Glutamatergic neuron (in vitro differentiated cells): ENCODE data around the gene ANK3. TPM values are rescaled to one million over a fixed set of nuclear protein-coding genes. Genes with fewer than 3 reads are reported as not detected.
"Not testable (repeated sequence)": the region's sequence is repeated elsewhere in the genome, so short reads cannot be mapped to it uniquely, and the experiment has no call there.

Experiments used
- DNase-seq: peaks from one replicate; pipeline ENCODE4 v3.0.0; 2022
- H3K27ac Mint-ChIP-seq: one replicate; pipeline ENCODE4 v1.8.0; 2020; ENCODE audit warnings: mild to moderate bottlenecking, mixed read lengths, inconsistent platforms; ENCODE audit not compliant: unreplicated experiment
- H3K27me3 Mint-ChIP-seq: one replicate; pipeline ENCODE4 v1.8.0; 2020; ENCODE audit warnings: mild to moderate bottlenecking, moderate library complexity, mixed read lengths, inconsistent platforms; ENCODE audit not compliant: unreplicated experiment
- H3K36me3 Mint-ChIP-seq: one replicate; pipeline ENCODE4 v1.8.0; 2020; ENCODE audit warnings: mild to moderate bottlenecking, mixed read lengths, inconsistent platforms; ENCODE audit not compliant: unreplicated experiment
- H3K4me1 Mint-ChIP-seq: one replicate; pipeline ENCODE4 v1.8.0; 2020; ENCODE audit warnings: mild to moderate bottlenecking, low read depth, mixed read lengths, inconsistent platforms; ENCODE audit not compliant: unreplicated experiment
- H3K4me3 Mint-ChIP-seq: one replicate; pipeline ENCODE4 v1.8.0; 2020; ENCODE audit warnings: mild to moderate bottlenecking, mixed read lengths, inconsistent platforms; ENCODE audit not compliant: unreplicated experiment
- H3K9me3 Mint-ChIP-seq: one replicate; pipeline ENCODE4 v1.8.0; 2020; ENCODE audit warnings: mild to moderate bottlenecking, moderate library complexity, mixed read lengths, inconsistent platforms; ENCODE audit not compliant: unreplicated experiment
- total RNA-seq: library from RNA; stranded (reverse); fragmentation: NEBNext Ultra II Directional; extraction: Animal tissue kit (Norgen Biotek cat#: 25700); gene quantifications from one replicate; pipeline ENCODE4 v1.2.1, GENCODE V29; 2021; ENCODE audit not compliant: unreplicated experiment
- TF ChIP-seq, protein P1 (sequence below): fragments of 200-600 bp; sonication (generic); IDR thresholded peaks from one replicate; pipeline ENCODE4 v1.5.0; 2021; ENCODE audit not compliant: partially characterized antibody, unreplicated experiment

Gene ANK3
- total RNA-seq, 1 donor from 2014 or later = 84.9 TPM

DNA sequence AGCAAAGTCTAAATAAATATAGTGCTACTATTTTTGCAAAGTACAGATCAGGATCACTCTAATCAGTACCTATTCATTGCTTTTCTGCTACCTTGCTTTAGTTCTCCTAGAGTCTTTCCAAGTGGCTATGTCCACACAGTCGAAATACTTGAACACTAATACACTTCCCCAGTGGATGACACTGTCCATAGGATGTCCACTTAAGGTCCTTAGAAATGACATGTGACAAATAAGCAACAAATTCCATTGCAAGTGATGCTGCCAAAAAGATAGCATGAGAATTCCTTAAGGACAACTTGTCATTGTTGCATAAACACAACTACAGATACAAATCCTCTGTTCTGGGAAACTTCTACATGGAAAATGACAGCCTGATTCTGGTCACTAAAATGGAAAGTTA, 93.6 kb downstream of the ANK3 start:
- H3K27ac Mint-ChIP-seq = no peak overlapping the region
- no peaks in the 10 kb centered on the region for H3K36me3 Mint-ChIP-seq
- peaks cover 2% of the 10 kb centered on the region for H3K27me3 Mint-ChIP-seq
- H3K4me3 Mint-ChIP-seq = no peak overlapping the region
- peaks cover 31% of the 10 kb centered on the region for H3K4me1 Mint-ChIP-seq
- DNase-seq = no peak
- TF ChIP-seq, protein P1, sequence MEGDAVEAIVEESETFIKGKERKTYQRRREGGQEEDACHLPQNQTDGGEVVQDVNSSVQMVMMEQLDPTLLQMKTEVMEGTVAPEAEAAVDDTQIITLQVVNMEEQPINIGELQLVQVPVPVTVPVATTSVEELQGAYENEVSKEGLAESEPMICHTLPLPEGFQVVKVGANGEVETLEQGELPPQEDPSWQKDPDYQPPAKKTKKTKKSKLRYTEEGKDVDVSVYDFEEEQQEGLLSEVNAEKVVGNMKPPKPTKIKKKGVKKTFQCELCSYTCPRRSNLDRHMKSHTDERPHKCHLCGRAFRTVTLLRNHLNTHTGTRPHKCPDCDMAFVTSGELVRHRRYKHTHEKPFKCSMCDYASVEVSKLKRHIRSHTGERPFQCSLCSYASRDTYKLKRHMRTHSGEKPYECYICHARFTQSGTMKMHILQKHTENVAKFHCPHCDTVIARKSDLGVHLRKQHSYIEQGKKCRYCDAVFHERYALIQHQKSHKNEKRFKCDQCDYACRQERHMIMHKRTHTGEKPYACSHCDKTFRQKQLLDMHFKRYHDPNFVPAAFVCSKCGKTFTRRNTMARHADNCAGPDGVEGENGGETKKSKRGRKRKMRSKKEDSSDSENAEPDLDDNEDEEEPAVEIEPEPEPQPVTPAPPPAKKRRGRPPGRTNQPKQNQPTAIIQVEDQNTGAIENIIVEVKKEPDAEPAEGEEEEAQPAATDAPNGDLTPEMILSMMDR = no peak
- H3K9me3 Mint-ChIP-seq = peaks cover under 1% of the 10 kb centered on the region

DNA sequence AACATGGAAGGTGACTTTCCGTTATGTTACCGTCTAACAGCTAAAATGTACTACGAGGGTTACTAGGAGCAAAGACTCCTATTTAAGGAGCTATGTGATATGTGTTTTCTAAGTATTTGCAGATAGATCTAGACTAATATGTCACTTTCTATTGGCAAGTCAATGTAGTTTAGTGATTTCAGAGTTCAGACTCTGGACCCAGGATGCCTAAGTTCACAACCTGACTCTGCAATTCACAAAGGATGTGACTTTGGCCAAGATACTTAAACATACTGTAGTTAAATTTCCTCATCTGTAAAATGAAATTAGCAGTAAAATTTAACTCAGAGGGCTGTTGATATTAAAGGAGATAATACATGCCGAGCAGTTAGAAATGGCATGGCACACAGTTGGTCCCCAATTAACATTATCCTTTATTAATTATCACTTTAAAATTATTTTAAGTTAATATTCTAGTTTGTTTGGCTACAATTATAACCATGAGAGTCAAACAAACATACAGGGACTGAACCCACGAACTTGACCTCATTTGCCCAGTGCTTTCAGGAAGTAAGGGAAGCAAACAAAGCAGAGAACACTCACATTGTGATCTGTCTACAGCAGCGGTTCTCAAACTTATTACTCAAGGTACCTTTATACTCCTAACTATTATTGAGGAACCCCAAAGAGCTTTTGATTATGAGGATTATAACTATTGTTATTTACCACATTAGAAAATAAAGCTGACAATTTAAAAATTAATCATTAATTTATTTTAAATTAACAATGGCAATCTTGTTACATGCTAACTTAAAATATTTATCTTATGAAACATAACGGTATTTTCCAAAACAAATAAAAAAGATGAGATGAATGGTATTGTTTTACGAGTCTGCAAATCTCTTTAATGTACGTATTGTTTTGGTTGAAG, 94.4 kb downstream of the ANK3 start:
- peaks cover 7% of the 10 kb centered on the region for H3K9me3 Mint-ChIP-seq
- TF ChIP-seq, protein P1 = no peak
- peak overlapping the region; percentile 48 for H3K27ac Mint-ChIP-seq
- H3K36me3 Mint-ChIP-seq = no peaks in the 10 kb centered on the region
- H3K4me1 Mint-ChIP-seq = peaks cover 33% of the 10 kb centered on the region
- H3K4me3 Mint-ChIP-seq = no peak overlapping the region
- DNase-seq = no peak
- peaks cover 5% of the 10 kb centered on the region for H3K27me3 Mint-ChIP-seq

DNA sequence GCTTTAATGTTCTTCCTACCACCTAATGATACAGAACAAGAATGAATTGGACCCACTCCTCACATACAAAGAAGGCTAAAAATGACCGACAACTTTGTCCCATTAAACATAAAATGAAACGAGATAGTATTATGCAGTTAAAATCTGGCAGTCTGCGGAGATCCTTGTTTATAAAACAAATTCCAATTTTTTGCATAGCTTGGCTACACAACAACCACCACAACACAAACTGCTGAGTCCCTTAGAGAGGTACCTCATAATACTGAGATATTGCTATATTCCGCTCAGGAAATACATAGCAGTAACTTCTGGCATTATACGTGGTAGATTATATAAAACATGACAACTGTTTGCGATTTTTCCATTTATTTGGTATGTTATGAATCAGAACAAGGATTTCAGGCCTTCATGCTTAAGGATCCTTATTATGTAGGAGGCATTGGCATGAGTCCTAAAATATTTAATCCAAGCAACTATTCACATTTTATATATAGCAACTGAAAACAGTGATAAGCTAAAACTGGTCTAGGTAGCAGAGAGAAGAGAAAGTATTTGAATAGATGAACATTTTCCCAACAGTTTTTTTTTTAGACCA, 96.0 kb downstream of the ANK3 start:
- TF ChIP-seq, protein P1 = no peak
- H3K9me3 Mint-ChIP-seq = peaks cover 8% of the 10 kb centered on the region
- no peak overlapping the region for H3K27ac Mint-ChIP-seq
- no peak for DNase-seq
- no peak overlapping the region for H3K4me3 Mint-ChIP-seq
- H3K36me3 Mint-ChIP-seq = no peaks in the 10 kb centered on the region
- H3K27me3 Mint-ChIP-seq = peaks cover 5% of the 10 kb centered on the region
- H3K4me1 Mint-ChIP-seq = peaks cover 41% of the 10 kb centered on the region

DNA sequence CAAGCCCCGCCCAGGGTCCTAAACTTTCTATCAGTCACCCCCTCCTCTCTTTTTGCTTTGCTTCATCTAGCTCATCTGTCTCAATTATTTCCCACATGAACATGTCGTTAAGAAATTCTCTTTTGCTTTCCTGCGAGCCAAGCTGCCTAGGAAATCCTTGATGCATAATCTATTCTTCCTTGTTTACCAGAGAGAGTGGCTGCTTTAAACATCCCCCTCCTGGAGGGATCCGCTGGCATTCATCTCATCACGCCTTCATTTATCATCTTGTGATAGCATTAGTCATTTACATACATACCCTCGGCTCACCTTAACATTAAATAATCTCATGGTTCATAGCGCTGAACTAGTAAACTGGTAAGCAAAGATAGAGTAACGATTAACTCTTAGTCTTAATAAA, 96.7 kb downstream of the ANK3 start:
- Mint-ChIP-seq H3K4me1 (peaks cover 42% of the 10 kb centered on the region), H3K36me3 (no peaks in the 10 kb centered on the region), H3K9me3 (peaks cover 8% of the 10 kb centered on the region), H3K27me3 (peaks cover 5% of the 10 kb centered on the region), H3K4me3 (no peak overlapping the region), H3K27ac (peak overlapping the region; percentile 69)
- DNase-seq = no peak
- TF ChIP-seq, protein P1 = no peak

DNA sequence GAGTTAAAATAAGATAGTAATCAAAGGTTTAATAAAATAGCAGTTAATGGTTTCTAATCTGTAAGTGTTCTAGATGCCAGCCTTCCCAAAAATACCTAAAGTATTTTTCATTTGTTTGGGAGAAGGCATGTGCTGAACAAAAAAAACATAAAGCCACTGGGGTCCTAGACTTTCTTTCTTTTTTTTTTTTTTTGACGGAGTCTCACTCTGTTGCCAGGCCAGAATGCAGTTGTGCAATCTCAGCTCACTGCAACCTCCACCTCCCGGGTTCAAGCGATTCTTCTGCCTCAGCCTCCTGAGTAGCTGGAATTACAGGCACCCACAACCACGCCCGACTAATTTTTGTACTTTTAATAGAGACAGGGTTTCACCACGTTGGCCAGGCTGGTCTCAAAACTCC, 97.1 kb downstream of the ANK3 start:
- not testable (repeated sequence) for H3K4me3 Mint-ChIP-seq, DNase-seq, H3K36me3 Mint-ChIP-seq, H3K27ac Mint-ChIP-seq, H3K9me3 Mint-ChIP-seq, H3K27me3 Mint-ChIP-seq
- H3K4me1 Mint-ChIP-seq = peaks cover 42% of the 10 kb centered on the region
